RWPE2 (cell line): ENCODE data around the gene ARRDC2.

Source experiments
- ATAC-seq: fragments of 200-7000 bp; cut with Tn5 transposase; 3 replicates; pipeline ENCODE4 v1.9.1; 2021; ENCODE audit warnings: low read depth
- DNase-seq: peaks from one replicate; pipeline ENCODE4 v3.0.0-alpha.2; 2020; ENCODE audit warnings: low spot score
- H3K27ac ChIP-seq: fragments of 450-650 bp; 2 replicates; pipeline ENCODE4 v1.5.1; 2017; ENCODE audit warnings: mild to moderate bottlenecking; ENCODE audit not compliant: poor library complexity, severe bottlenecking
- H3K27me3 ChIP-seq: fragments of 250-450 bp; sonication (Bioruptor Pico); 2 replicates; pipeline ENCODE4 v1.5.1; 2021; ENCODE audit warnings: mild to moderate bottlenecking, moderate library complexity; ENCODE audit not compliant: insufficient read depth, poor library complexity, severe bottlenecking
- H3K36me3 ChIP-seq: fragments of 250-450 bp; sonication (Bioruptor Pico); 2 replicates; pipeline ENCODE4 v1.5.1; 2020; ENCODE audit warnings: low read depth, mild to moderate bottlenecking, moderate library complexity
- H3K4me1 ChIP-seq: fragments of 250-450 bp; sonication (Bioruptor Pico); 2 replicates; pipeline ENCODE4 v1.5.1; 2021; ENCODE audit warnings: mild to moderate bottlenecking, moderate library complexity; ENCODE audit not compliant: insufficient read depth, poor library complexity, severe bottlenecking
- H3K4me3 ChIP-seq: fragments of 250-450 bp; sonication (Bioruptor Pico); 2 replicates; pipeline ENCODE4 v1.5.1; 2021; ENCODE audit warnings: mild to moderate bottlenecking, moderate library complexity; ENCODE audit not compliant: severe bottlenecking
- H3K9me3 ChIP-seq: fragments of 250-450 bp; sonication (Bioruptor Pico); 2 replicates; pipeline ENCODE4 v1.5.1; 2021; ENCODE audit warnings: mild to moderate bottlenecking, moderate library complexity; ENCODE audit not compliant: severe bottlenecking
- TF ChIP-seq, protein P1 (sequence below): fragments of 450-650 bp; IDR thresholded peaks from one replicate; pipeline ENCODE4 v1.5.1; 2017; ENCODE audit warnings: mild to moderate bottlenecking, moderate library complexity; ENCODE audit not compliant: poor library complexity, severe bottlenecking

Gene ARRDC2

DNA sequence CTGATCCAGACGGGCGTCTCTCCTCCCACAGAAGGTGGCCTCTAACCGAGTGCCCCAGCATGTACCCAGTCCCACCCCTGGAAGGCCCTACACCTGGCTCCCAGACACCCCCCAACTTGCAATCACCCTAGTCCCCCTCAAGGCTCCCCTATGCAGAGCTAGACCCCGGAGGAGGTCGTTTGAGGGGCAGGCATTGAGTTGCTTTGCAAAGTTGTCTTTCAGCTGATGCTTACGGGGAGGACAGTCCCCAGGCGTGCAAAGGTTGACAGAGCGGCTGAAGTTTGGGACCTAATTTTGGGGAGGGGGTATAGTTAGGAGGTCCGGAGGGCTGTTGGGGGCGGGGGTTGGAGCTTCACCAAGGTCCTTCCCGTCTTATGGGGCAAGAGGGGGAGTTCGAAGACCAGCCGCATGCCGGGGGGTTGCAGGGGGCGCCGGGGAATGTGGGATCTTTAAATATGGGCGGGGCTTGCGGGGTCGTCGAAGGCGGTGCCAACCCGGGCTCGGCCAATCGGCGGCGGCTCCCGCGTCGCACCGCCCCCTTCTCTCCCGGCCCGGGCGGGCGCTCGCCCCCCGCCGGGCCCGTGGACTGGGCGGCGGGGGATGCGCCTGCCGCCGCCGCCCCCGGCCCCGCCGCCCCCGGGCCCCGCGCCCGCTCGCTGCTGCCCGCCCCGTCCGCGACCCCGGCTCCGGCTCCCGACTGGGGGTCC is 41.3 kb upstream of the ARRDC2 start, which contains the start of gene KCNN1:
KCNN1 (plus strand) TSS at position 558 of the 707 bp plus-strand sequence. CDS start 6,782 bp downstream, outside the sequence.
- Histone ChIP-seq H3K4me1 (no peaks in the 10 kb centered on the region), H3K27me3 (peaks cover 22% of the 10 kb centered on the region), H3K4me3 (peak within 1 kb of the TSS; percentile 13), H3K9me3 (no peaks in the 10 kb centered on the region), H3K27ac (no peak within 1 kb of the TSS), H3K36me3 (no peaks in the 10 kb centered on the region)
- ATAC-seq (no peak), DNase-seq (no peak)
- TF ChIP-seq, protein P1, sequence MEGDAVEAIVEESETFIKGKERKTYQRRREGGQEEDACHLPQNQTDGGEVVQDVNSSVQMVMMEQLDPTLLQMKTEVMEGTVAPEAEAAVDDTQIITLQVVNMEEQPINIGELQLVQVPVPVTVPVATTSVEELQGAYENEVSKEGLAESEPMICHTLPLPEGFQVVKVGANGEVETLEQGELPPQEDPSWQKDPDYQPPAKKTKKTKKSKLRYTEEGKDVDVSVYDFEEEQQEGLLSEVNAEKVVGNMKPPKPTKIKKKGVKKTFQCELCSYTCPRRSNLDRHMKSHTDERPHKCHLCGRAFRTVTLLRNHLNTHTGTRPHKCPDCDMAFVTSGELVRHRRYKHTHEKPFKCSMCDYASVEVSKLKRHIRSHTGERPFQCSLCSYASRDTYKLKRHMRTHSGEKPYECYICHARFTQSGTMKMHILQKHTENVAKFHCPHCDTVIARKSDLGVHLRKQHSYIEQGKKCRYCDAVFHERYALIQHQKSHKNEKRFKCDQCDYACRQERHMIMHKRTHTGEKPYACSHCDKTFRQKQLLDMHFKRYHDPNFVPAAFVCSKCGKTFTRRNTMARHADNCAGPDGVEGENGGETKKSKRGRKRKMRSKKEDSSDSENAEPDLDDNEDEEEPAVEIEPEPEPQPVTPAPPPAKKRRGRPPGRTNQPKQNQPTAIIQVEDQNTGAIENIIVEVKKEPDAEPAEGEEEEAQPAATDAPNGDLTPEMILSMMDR, result no peak

DNA sequence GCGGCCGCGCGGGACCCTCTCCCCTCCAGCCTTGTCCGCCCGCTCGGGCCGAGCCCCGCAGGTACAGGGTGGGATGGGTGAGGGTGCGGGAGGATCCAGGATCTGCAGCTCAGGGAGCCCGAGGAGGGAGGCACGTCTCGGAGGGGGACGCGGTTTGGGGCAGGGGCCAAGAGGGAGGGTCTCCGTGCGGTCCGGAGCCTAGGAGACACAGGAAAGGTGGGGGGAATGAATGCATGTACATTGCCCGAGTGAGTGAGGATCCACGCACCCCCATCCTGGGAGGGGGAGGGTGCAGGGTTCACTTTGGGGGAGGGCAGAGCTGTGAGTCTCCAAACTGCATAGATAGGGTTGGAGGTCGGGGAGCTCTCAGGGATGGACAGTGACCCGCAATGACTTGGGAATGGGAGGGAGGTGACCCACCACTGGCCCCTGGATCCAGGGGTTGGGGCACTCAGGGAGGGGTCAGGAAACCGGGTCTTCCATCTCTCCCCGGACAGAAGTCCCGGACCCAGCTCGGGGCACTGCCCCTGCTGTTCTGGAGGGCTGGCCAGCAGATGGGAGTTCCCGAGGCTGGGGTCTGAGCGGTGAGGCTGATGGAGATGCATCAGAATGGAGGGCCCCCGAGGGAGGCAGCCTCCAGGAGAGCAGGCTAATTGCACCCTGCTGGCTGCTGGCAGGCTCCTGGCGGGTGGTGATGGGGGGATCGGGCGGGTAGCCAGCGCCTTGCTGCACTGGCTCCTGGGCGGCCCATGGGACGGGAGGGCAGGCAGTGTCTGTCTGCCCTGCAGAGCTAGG is 40.5 kb upstream of the ARRDC2 start:
- Histone ChIP-seq H3K4me1 (no peaks in the 10 kb centered on the region), H3K36me3 (no peaks in the 10 kb centered on the region), H3K27ac (no peak overlapping the region), H3K4me3 (peak overlapping the region; percentile 13), H3K9me3 (no peaks in the 10 kb centered on the region), H3K27me3 (peaks cover 22% of the 10 kb centered on the region)
- no peak for ATAC-seq
- TF ChIP-seq, protein P1, result no peak
- no peak for DNase-seq

DNA sequence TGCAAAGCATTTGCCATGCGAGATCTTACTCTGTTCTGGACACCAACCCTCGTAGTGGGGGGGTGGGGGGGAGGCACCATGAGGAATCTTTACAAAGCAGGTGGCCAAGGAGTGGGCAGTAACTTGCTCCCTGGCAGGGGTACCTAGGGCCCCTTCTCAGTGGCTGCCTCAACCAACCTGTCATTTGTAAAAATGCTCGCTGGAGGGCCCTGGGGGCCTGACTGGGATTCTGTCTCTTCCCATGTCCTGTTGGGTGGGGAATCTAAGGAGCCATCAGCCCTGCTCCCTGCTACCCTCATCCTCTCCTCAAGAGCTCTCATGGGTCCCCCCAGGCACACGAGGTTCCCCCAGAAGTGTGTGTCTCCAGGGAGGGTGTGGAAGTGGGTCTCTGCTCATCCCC is 39.6 kb upstream of the ARRDC2 start:
- TF ChIP-seq, protein P1, result no peak

DNA sequence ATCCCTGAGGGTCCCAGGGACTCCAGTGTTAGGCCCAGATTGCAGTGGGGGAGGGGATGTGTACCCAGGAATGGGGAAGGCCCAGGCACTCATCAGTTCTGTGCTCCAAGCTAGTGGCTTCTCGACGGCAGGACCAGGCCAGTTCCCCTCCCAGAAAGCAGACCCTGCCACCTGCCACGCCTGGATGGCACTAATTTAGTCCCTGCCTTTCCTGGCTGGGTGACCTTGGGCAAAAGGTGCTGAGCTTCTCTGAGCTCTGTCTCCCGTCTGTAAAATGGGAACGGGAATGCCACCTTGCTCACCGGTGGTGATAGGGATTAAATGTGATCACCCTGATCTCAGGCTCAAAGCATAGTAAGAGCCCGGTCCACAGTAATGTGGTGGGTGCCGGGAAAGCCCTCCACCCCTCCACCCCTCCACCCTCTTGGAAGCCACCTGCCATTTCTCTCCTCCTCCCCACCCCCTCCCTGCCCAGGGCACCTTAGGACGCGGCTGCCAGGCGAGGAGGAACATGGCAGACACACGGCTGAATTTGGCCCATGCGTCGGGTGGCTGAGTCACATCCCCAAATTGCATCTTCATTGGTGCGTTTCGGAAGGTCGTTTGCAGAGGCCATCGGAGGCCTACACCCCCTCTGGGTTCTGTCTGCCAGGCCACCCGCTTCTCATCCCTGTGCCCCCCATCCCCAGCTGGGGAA is 38.7 kb upstream of the ARRDC2 start:
- no peak overlapping the region for H3K4me3 ChIP-seq
- H3K9me3 ChIP-seq, result no peaks in the 10 kb centered on the region
- H3K27me3 ChIP-seq, result peaks cover 22% of the 10 kb centered on the region
- DNase-seq (no peak), ATAC-seq (no peak)
- H3K4me1 ChIP-seq, result no peaks in the 10 kb centered on the region
- no peaks in the 10 kb centered on the region for H3K36me3 ChIP-seq
- TF ChIP-seq, protein P1, result no peak
- no peak overlapping the region for H3K27ac ChIP-seq

More for the DNA sequence above, 39.6 kb upstream of the ARRDC2 start:
- Histone ChIP-seq H3K27ac (no peak overlapping the region), H3K36me3 (no peaks in the 10 kb centered on the region), H3K9me3 (no peaks in the 10 kb centered on the region), H3K4me1 (no peaks in the 10 kb centered on the region), H3K4me3 (no peak overlapping the region), H3K27me3 (peaks cover 22% of the 10 kb centered on the region)
- DNase-seq (no peak), ATAC-seq (no peak)
